Body of pancreas (tissue), 4 donors: ENCODE measurements around the gene ALPK1.

ENCODE experiments used
- POLR2A ChIP-seq, 3 donors: fragments of 450-650 bp; IDR thresholded peaks; one replicate each; pipeline ENCODE4 v1.6.1; 2016; ENCODE audit warnings: antibody characterized with exemption in 3 of 3, mild to moderate bottlenecking in 2 of 3
- TF ChIP-seq, protein P1 (sequence below), 7 experiments: fragments of 450-650 bp in 4 of 7; fragments of 200-600 bp in 3 of 7; sonication (generic) in 3 of 7; IDR thresholded peaks; one replicate each; pipeline ENCODE4 v1.5.1; 2016 to 2019; ENCODE audit warnings: antibody characterized with exemption in 7 of 7

GRCh38 chr4:112371361-112371760, 74.2 kb downstream of the ALPK1 start:
- TF ChIP-seq, protein P1, sequence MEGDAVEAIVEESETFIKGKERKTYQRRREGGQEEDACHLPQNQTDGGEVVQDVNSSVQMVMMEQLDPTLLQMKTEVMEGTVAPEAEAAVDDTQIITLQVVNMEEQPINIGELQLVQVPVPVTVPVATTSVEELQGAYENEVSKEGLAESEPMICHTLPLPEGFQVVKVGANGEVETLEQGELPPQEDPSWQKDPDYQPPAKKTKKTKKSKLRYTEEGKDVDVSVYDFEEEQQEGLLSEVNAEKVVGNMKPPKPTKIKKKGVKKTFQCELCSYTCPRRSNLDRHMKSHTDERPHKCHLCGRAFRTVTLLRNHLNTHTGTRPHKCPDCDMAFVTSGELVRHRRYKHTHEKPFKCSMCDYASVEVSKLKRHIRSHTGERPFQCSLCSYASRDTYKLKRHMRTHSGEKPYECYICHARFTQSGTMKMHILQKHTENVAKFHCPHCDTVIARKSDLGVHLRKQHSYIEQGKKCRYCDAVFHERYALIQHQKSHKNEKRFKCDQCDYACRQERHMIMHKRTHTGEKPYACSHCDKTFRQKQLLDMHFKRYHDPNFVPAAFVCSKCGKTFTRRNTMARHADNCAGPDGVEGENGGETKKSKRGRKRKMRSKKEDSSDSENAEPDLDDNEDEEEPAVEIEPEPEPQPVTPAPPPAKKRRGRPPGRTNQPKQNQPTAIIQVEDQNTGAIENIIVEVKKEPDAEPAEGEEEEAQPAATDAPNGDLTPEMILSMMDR (IDR thresholded peaks at IDR 0.05), result no peak
- TF ChIP-seq POLR2A (IDR thresholded peaks at IDR 0.05), result no peak
